ENCODE data around the gene CEACAM19.
"Not testable (repeated sequence)": the region's sequence is repeated elsewhere in the genome, so short reads cannot be mapped to it uniquely, and the experiment has no call there.

Gene CEACAM19

DNA sequence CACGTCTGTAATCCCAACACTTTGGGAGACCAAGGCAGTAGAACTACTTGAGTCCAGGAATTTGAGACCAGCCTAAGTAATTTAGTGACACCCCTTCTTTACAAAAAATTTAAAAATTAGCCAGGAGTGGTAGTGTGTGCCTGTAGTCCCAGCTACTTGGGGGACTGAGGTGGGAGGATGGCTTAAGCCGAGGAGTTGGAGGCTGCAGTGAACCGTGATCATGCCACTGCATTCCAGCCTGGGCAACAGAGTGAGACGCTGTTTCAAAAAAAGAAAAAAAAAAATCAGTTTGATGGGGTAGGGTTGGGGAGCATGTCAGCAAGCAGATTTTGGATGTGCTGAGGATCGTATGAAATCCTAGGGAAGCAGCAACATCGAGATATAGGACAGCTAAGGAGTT is 4.2 kb downstream of the CEACAM19 start:
- DNase-seq (ENCODE audit: low spot score): no peak

GRCh38 chr19:44677019-44677811 is 5.9 kb downstream of the CEACAM19 start:
- no peak for DNase-seq (ENCODE audit: low spot score)

GRCh38 chr19:44680536-44680935 is 9.3 kb downstream of the CEACAM19 start:
- no peak for DNase-seq (ENCODE audit: low spot score)

GRCh38 chr19:44681992-44682790 is 10.9 kb downstream of the CEACAM19 start:
- no peak for DNase-seq (ENCODE audit: low spot score)

DNA sequence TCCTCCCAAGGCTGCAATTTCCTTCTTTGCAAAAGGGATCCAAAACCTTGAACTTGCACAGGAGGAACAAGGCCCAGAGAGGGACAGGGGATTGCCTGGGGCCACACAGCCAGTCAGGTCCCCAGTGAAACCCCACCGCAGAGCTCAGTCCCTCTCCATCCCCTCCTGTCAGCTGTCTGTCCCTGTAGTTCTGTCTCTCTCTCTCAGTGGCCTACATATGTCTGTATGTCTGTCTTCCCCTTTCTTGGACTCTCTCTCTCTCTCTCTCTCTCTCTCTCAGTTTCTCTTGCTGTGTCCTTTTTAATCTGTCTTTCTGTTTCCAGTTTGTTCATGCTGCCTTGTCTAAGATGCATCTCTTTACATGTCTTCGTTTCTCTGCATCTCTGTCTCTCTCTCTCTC is 11.5 kb downstream of the CEACAM19 start:
- DNase-seq (ENCODE audit: low spot score): no peak

DNA sequence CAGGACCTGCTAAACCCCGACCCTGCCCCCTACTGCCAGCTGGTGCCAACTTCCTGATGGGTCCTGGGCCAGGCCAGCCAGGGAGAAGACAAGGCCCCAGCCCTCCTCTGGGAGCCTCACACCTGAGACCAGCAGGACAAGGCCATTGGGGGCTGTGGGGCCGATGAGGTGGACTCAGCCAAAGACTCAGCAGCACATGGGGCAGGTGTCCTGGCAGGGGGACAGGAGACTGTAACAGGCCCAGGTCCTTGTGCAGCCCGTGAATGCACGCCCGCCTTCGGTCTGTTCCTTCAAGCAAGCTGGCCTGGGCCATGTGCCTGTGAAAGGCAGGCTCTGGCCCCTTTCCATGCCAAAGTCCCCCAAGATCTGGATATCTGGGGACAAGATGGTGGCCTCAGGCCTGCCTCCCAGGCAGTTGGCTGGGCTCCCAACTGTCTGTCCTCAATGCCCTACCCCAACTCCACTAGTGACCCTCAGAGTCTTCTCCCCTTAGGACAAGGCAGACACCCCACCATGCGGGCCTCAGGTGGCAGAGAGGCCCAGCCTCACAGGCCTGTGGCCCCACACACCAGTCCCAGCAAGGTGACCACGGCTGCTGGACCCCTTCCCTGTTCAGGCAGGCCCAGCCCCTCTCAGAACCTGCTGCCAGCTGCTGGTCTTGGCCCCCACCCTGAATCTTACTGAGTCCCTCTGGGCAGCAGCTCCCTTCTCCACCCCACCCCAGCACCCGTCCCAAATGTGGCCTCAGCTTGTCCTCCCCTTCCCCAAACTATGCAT is 12.3 kb downstream of the CEACAM19 start:
- no peak for DNase-seq (ENCODE audit: low spot score)

GRCh38 chr19:44684396-44684795 is 13.1 kb downstream of the CEACAM19 start:
- DNase-seq (ENCODE audit: low spot score): not testable (repeated sequence)

GRCh38 chr19:44684892-44685863 is 13.9 kb downstream of the CEACAM19 start:
- DNase-seq (ENCODE audit: low spot score): no peak

DNA sequence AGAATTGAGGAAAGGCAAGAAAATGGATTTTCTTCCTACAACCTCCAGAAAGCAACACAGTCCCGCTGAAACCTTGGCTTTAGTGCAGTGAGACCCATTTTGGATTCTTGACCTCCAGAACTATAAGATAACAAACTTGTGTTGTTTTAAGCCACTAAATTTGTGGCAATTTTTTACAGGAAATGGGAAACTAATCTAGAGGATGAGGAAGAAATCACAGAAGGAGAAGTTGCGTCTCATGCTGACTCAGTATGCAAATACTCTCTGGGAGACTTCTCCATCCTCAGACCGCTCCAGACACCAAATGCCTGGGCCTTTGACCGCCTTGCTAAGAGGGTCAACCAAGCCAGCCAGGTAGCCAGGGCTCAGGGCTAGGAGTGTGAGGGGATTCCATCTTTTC is 14.6 kb downstream of the CEACAM19 start:
- DNase-seq (ENCODE audit: low spot score): peak; percentile 26

GRCh38 chr19:44686896-44687295 is 15.6 kb downstream of the CEACAM19 start:
- no peak for DNase-seq (ENCODE audit: low spot score)

- DNase-seq (ENCODE audit: low spot score): no peak
Measured at GRCh38 chr19:44687888-44688287, 16.6 kb downstream of the CEACAM19 start.

- peak; percentile 79 for DNase-seq (ENCODE audit: low spot score)
Measured at GRCh38 chr19:44689290-44690130, 18.2 kb downstream of the CEACAM19 start.

- DNase-seq (ENCODE audit: low spot score): no peak
Measured at GRCh38 chr19:44690131-44690440, 18.8 kb downstream of the CEACAM19 start.

GRCh38 chr19:44692379-44692721 is 21.1 kb downstream of the CEACAM19 start:
- DNase-seq (ENCODE audit: low spot score): no peak

GRCh38 chr19:44694184-44694579 is 22.9 kb downstream of the CEACAM19 start:
- no peak for DNase-seq (ENCODE audit: low spot score)

DNA sequence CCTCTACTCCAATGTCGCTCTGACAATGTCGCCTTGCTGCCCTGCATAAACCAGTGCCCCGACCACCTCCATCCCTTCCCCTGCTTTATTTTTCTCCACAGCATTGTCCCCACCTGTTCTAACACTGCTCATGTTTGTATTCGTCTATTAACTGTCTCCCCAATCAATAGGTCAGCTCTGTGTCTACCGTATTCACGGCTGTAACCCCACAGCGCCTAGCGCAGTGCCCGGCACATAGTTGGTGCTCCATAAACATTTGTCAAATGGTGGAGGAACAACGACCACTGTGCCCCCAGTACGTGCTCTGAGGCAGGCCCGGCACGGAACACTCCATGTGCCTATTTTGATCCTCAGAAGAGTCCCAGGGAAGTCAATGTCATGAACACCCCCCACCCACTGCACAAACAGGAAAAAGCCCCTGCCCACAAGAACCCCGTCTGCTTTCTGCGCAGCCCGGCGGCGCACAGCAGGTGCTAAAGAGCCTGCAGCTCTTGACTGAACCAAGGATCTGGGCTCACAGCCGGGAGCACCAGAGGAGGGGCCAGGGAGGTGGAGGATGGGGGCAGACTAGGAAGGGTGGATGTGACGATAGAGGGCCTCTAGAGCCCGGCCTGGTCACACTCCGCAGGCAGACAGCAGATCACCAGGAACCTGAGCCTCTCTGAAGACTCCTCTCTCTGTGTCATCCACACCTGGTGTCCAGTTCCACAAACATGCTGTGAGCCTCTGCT is 25.8 kb downstream of the CEACAM19 start:
- DNase-seq (ENCODE audit: low spot score): no peak

GRCh38 chr19:44697670-44698034 is 26.4 kb downstream of the CEACAM19 start:
- no peak for DNase-seq (ENCODE audit: low spot score)

DNA sequence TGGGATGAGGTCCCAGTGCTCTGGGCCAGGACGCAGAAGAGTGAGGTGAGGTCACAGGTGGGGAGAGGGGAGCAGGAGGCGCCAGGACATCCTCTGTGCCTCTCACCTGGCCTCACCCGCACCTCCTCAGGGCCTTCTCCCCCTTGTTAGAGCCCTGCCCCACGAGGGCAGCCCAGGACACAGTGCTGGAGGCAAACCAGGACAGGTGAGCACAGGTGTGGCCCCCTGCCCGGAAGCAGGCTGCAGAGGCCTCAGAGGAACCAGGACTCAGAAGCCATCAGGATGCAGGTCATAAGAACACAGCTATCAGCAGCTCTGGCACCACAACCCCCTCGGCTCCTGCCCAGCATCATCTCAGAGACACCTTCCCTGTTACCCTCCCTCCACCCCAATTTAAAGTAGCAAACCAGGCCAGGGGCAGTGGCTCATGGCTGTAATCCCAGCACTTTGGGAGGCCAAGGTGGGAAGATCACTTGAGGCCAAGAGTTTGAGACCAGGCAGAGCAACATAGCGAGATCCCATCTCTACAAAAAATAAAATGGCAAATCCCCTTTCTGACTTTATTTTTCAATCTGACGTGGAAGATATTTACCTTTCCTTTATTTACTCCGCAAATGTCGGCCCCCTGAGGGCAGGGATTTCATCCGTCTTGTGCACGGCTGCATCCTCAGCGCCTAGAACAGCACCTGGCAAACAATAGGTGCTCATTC is 27.4 kb downstream of the CEACAM19 start, which contains the start of gene CEACAM16:
CEACAM16 (plus strand) TSS at position 660 of the 710 bp plus-strand sequence. CDS start 2,306 bp downstream, outside the sequence.
- DNase-seq (ENCODE audit: low spot score): no peak

GRCh38 chr19:44700547-44700946 is 29.3 kb downstream of the CEACAM19 start:
- DNase-seq (ENCODE audit: low spot score): no peak
